Measurements from ENCODE around the gene SSR1.
"Not testable (repeated sequence)": the region's sequence is repeated elsewhere in the genome, so short reads cannot be mapped to it uniquely, and the experiment has no call there.

SSR1 gene

DNA sequence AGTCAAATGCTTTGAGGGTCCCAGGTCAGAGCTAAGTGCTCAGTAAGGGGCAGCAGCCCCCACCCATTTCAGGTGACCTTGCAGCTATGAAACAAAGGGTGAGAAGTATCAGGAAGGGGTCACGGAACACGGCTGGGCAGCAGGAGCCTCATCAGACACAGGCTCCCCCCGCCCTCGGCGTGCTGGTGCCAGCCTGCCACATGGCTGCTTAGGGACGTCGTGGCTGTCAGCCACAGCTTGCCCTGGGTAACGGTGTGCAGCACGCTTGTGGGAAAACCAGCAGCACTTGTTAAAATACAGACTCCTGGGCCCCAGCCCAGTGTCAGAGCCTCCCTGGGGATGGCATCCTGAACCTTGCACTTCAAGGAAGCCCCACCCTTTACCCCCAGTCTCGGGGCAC is 39.3 kb downstream of the SSR1 start:
- no peak for DNase-seq

DNA sequence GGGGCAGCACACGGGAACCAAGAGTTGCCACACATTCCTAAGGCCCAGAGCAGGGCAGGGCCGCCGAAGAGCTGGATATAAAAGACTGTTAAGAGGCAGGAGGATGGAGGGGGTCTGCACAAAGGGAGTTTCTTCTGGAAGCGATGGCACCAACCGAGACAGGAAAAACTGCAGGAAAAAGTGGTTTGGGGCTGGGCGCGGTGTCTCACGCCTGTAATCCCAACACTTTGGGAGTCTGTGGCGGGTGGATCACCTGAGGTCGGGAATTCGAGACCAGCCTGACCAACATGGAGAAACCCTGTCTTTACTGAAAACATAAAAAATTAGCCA is 41.8 kb downstream of the SSR1 start:
- DNase-seq = no peak

DNA sequence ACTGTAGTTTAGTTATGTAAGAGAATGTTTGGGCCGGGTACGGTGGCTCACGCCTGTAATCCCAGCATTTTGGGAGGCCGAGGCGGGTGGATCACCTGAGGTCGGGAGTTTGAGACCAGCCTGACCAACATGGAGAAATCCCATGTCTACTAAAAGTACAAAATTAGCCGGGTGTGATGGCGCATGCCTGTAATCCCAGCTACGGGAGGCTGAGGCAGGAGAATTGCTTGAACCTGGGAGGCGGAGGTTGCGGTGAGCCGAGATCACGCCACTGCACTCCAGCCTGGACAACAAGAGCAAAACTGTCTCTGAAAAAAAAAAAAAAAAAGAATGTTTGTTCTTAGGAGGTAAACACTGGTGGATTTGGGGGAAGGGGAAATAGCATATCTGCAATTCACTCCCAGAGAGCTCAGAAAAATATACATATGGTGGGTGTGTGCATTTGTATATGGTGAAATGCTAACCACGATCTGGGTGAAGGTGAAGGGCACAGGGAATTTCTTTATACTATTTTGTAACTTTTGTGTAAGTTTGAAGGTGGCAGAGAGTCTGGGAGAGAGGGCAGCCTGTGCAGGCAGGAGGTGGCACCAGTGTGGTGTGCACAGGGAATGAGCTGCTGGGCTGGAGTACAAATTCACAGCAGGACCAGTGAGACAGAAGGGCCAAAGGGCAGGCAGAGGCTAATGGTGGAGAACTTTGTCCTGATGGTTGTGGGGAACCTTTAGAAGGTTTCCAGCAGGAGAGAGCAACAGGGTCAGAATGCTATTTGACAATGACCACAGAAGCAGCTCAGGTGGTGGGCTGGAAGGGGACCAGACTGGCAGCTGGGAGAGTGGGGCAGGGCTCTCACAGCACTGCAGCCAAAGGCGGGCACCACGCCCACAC is 42.4 kb downstream of the SSR1 start:
- DNase-seq = no peak

DNA sequence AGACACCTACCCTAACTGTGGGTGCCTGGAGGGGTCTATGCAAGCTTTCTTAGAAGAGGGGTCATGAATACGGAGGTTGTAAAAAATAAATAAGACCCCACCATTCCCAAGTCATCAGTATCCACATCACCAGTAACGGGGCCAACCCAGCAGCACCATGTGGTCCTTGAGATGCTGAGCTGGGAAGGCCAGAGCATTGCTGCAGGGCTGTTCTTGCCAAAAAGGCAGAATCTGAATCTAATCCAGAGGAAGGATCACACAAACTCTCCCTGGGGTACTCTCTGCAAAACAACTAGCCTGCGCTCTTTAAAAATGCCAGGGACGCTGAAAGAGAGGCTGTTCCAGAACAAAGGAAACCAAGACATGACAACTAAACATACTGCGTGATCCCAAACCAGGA is 43.2 kb downstream of the SSR1 start:
- DNase-seq = no peak

DNA sequence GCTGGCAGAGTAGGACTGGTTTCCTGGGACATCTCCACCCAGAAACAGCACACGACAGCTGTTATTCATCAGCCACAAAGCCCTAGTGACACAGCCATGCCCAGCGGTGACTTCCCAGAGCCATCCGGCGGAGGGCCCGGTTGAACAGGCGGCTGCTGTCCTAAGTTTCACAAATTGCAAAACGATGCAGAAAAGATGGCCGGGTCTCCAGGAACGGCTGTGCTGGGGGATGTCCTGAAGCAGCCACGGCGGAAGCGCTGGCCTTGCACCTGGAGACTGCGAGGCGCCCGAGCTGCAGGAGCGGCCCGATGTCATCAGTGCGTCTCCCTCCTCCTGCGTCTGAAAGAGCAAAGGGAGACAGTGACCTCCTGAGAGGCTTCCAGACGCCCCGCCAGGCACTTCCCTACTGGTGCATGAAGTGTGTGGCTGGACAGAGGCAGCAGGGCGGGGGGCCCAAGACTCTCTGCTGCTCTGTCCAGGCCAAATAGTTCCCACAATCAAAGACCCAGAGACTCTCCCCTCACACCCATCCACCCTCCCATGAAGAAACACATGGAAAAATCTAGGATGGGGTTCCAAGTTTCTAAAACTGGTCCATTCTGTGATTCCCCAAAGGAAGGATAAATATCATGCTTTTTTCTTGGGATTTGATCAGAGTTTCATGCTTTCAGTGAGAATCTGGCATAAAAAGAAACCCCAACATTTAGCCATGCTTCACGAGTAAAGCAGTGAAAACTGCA is 44.0 kb downstream of the SSR1 start:
- DNase-seq = no peak

DNA sequence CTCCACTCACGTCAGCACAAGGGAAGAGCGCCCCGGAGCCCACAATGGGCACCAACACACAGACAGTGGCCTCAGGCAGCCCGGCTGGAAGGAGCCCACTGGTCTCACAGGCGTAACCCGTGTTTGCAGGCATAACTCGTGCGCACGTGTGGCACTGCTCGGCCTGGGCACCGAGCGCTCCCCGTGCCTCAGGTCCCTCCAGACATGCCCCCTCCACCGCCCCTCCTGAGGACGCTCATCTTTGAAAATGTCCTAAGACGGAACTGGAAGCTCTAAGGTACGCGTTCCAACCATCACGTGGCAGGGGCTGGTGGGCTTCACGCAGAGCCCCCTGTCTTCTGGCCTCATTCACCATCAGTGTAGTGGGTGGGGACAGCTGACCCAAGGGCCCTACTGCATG is 44.6 kb downstream of the SSR1 start:
- no peak for DNase-seq

DNA sequence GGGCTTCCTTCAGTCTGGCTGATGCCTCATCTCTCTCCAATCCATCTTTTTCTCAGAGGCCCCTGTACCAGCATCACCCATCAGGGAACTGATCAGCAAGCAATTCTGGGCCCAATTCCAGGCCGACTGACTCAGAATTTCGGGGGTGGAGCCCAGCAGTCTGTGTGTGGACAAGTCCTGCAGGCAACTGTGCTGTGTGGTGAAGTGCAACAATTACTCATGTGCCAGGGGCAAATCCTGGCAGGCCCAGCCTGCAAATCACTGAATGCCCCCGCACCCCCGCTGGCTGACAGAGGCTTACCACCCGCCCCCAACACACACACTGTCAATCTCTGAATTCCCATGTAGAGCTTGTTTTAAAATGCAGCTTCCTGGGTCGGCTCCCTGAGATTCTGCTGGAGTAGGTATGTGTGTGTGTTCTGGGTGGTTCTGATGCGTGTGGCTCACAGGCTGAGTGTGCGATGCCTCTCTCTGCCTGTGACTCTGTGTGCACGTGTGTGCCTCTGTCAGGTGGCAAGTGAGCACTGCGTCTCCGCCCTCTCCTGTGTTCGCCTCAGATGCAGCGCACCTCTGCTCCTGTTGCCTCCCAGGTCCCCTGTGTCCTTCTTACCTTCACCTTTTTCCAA is 45.4 kb downstream of the SSR1 start:
- DNase-seq = no peak

DNA sequence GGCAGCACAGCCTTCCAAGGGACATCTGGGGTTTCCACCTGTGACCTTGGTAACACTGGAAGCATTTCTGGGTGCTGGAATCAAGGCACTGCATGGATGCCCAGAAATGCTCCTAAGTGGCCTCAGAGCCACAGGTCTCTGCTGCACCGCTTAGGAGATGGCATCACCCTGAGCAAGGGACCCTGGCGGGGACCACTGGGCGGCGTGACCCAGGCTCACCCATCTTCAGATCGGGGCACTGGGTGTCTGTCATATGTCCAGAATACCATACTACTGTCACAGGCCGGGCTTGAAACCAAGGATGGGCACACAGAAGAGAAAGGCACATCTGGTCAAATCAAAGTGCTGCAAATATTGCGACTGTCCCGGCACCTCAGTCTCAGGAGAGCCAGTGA is 45.9 kb downstream of the SSR1 start:
- no peak for DNase-seq

DNA sequence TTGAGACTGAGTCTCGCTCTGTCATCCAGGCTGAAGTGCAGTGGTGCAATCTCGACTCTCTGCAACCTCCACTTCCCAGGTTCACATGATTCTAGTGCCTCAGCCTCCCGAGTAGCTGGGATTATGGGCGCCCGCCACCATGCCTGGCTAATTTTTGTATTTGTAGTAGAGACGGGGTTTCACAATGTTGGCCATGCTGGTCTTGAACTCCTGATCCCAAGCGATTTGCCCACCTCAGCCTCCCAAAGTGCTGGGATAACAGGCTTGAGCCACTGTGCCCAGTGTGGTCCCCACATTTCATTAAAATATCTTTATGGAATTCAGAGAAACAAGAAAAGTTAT is 47.6 kb downstream of the SSR1 start:
- DNase-seq = not testable (repeated sequence)

DNA sequence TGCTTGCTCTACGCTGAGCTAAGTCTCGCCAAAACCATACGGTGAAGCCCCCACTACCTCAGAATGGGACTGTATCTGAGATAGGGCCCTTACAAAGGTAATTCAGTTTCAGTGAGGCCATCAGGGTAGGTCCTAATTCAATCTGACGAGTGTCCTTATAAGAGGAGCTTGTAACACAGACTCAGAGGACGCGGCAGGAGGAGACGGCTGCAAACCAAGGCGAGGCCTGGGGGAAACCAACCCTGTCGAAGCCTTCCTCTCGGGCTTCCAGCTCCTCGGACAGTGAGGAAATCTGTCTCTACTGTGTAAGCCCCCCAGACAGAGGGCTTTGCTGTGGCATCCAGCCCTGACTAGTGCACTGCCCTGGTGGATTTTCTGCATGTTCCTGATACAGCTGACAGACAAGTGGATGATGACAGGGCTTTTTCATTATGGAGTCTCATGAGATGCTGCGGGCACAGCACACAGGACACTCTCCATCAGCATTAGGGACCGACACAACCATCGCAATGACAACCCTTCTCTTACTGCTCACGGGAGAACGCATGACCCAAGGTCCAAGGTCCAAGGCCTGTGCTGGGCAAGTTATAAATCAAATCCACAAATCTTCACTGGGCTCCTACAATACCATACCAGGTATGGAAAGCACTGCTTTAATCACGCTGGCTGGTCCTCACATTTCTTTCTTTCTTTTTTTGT is 48.2 kb downstream of the SSR1 start:
- no peak for DNase-seq

DNA sequence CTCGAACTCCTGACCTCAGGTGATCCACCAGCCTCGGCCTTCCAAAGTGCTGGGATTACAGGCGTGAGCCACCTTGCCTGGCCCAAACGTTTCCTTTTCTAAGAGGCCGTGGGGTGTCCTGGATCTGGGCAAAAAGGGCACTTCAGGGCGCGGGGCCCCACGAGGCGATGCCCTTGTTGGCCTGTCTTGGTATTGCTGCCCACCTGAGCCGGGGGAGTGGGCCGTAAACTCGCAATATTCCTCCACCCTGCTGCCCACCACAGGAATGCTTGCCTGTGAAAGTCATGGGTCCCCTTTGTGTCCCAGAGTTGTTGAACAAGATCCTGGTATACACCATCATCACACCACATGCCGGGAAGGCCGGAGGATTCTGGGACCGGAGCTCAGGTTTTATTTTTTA is 49.0 kb downstream of the SSR1 start:
- DNase-seq = no peak

DNA sequence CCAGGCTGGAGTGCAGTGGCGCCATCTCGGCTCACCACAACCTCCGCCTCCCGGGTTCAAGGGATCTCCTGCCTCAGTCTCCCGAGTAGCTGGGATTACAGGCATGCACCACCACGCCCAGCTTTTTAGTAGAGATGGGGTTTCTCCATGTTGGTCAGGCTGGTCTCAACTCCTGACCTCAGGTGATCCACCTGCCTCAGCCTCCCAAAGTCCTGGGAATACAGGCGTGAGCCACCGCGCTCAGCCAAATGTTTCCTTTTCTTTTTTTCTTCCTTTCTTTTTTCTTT is 49.5 kb downstream of the SSR1 start:
- not testable (repeated sequence) for DNase-seq

DNA sequence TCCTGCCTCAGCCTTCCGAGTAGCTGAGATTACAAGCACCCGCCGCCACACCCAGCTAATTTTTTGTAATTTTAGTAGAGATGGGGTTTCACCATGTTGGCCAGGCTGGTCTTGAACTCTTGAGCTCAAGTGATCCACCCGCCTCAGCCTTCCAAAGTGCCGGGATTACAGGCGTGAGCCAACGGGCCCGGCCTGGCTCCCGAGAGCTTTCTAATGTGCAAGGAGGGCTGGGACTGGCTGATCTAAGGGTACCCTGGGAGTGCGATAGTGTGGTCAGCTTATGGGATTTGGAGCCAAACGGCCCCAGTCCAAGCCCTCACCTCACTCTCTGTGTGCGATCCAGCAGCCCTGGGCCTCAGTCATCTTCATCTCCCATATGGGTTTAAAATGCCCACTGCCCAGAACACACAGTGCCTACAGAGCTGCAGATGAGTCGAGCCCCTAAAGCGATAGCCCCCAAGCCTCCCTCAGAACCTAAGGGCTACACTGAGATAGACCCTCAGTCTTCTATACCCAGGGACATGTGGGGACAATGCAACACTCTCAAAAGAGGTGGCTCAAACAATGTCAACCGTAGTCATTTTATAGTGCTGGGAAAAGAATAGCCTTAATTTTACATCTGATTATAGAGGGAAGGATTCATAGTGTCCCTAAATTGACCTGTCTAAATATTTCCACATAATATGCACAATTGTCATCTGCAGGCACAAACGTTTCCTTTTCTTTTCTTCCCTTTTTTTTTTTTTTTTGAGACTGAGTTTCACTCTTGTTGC is 50.1 kb downstream of the SSR1 start:
- DNase-seq = no peak

DNA sequence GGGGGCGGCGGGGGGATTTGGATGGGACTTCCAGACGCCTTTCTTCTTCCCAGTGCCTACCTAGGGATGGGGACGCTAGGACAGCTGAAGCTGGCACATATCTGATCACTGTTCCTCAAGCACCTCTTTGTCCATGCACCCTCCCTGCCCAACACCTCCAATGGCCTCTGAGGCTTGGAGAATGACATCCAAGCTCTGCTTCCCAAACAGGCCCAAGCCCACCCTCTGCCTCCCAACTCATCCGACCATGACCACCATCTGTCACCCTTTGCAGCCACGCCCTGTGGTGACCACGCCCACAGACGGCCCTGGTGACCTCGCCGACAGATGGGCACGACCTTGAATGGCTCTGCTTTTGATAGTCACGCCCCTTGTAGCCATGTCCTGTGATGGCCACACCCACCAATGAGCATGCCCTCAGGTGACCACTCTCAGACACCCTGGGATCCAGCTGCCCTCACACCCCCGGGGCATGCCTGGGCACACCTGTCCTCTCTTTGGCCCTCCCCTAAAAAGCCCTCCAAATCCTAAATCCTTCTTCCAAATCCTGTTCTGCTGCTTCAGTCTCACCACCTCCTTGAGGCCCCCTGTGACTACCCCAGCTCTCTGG is 51.0 kb downstream of the SSR1 start:
- peak; percentile 87 for DNase-seq

DNA sequence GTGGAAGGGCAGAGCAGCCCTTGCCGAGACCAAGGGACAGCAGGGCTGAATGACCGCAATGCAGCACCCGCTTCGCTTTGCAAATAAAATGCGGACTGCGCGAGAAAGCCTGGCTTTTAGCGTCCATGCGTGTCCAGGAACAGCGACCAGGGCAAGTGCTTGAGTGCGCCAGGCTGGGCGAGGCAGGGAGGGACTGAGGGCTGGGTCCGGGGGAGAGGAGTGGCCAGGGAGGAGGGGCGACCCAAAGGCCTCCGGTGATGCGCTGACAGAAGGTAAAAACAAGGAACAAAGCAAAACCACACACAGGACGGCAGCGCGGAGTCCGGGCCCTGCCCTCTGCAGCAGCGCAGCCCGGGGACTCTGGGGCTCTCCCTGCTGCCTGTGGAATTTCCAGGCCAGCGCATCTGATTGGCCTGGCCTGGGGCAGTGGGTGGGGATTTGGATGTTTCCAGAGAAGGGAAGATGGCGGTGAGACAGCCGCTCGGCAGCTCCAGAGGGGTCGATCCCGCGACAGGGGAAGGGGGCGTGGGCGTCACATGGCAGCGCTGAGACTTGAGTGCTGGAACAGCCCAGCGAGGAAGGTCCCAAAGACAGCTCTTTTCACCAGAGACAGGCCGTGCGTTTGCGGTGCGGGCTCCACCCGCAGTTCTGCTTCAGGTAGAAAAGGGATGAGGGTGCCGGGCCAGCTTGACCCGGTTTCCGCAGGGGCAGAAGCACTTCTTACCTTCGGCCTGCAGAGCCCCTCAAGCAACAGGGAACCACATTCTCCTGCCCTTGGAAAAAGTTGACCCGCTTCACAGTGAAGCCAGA is 51.8 kb downstream of the SSR1 start:
- DNase-seq = peak; percentile 51

DNA sequence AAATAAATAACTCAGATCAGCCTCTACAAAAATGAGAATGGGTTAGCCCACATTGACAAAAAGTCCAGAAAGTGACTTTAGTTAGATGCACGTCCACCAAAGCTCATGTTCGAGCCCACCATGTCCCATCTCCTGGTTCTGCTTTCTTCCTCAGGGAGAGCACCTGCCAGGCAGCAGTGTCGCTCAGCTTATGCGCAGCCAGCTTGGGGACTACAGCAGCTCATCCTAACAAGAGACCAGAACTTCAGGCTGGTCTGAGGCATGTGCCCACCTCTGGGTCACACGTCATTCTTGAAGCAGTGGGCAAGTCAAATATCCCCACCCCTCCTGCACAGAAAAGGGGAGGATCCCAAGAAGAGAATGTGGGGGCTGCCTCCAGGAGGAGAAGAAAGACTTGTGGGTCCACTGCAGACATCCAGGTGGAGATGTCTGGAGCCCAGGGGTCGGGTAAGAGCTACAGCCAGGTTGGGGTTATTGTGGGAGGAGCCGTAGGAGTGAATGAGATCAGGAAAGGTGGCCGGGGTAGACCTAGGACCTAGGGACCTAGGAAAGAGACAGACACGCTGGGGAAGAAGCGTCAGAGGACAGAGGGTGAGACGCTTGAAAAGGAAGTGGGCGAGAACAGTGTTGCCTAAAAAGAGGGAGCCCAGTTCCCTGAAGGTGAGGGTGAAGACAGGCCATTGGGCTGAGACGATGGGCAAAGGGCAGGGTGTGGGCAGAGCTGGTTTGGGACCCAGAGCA is 52.5 kb downstream of the SSR1 start:
- DNase-seq = no peak

DNA sequence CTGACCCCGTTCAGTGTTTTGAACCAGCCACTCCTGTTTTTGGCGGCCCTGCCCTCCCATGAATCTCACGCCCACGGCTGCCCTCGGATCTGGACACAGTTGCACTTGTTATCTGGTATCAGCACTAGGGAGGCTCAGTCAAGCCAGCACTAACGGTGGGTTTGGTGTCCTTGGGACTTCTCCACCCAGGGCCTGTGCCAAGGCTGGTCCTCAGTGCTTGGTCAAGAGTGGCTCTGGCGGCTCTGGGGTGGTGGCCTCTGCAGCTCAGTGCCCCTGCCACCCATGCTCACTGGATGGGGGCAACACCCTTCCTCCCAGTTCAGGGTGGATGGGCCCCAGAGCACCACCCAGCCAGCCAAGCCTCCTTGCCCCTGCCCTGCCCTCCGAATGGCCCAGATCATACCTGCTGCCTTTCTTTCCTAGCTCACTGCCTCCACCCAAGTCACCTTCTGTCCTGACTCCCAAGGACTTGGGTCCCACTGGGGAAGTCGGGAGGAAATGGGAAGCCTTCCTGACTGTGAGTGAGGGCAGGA is 54.7 kb downstream of the SSR1 start:
- DNase-seq = no peak

DNA sequence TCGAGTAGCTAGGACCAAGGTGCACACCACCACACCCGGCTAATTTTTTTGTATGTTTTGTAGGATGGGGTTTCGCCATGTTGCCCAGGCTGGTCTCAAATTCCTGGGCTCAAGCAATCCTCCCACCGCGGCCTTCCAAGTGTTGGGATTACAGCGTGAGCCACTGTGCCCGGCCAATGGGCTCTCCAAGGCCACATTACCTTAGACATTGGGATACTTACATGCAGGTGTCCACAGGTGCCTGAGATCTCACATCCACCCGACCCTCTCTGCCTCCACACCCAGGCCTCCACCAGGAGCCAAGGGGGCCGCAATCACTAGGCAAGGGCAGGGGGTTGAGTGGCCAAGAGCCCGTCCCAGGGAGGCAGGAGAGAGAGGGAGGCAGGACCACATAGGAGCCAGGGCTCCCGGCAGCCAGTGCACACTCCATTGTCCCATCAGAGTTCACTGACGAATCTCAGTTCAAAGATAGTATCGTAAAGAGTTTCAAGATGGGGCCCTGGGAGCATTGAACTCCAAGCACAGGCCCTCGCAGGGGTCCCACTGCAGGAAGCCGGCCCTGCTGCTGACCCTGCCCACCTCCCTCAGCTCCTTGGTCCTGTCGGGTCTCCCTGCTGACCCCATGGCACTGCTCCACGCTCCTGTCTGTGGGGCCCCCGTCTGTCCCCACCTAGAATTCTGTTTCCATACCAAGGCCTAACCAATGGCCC is 55.3 kb downstream of the SSR1 start:
- no peak for DNase-seq

DNA sequence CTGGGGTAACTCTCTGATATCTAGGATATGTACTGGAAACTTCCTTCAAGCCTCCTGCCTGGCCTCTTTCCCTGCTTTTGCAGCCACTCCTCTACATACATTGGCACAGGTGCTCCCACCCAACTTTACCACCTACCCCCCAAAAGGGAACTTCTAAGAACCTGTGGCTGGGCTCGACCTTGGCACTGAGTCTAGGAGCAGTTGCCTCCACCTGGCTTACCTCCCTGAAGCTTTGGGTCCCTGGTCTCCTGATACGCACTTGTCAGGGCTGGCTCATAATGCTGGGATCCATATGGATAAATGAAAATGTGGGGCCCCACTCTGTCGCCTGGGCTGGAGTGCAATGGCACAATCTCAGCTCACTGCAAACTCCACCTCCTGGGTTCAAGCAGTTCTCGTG is 56.2 kb downstream of the SSR1 start:
- no peak for DNase-seq

DNA sequence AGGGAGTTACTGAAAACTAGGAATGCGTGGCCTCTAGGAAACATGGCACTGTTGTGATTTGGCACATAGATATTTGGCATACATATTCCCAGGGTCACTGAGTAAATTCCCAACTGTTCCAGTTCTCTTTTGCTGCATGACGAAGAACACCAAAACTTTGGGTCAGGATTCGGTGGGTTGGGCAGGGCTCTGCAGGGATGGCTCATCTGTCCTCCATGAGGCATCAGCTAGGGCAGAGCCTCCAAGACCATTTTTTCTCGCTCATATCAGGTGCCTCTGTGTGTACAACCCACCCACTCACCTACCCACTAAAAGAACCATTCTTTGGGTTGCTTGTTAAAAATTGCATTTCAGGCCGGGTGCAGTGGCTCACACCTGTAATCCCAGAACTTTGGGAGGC is 57.1 kb downstream of the SSR1 start:
- DNase-seq = no peak

Data from NCI-H524 treated with DMSO at 0.1 percent for 48 hours (cell line).